Naive thymus-derived CD4-positive, alpha-beta T cell (primary cell): ENCODE measurements around the gene PTTG1IP. TPM values are rescaled to one million over a fixed set of nuclear protein-coding genes. Genes with fewer than 3 reads are reported as not detected.

ENCODE experiments used
- ATAC-seq: fragments of 150-1000 bp; cut with Tn5 transposase; 2 replicates; pipeline ENCODE4 v1.10.0; 2021; ENCODE audit warnings: mild to moderate bottlenecking, moderate library complexity
- CTCF ChIA-PET: fragments of 350-600 bp; sonication (Branson Sonifier 250); formaldehyde crosslinking; loops from one replicate; lab custom pipeline; 2021; ENCODE audit warnings: antibody characterized with exemption; lab: Charles Lee
- POLR2A ChIA-PET: fragments of 350-600 bp; sonication (Branson Sonifier 250); formaldehyde crosslinking; loops from one replicate; lab custom pipeline; 2021; ENCODE audit warnings: antibody characterized with exemption, inconsistent platforms; lab: Charles Lee
- DNase-seq, 9 donors: peaks; one replicate each; pipeline versions ENCODE4 v3.0.0 to v3.0.0-alpha.2; 2020 to 2022; ENCODE audit warnings: mixed read lengths in 1 of 9
- H3K27ac ChIP-seq: one replicate; pipeline ENCODE4 v1.7.0; 2013; ENCODE audit warnings: mild to moderate bottlenecking, low read depth, low read length, moderate library complexity
- H3K27me3 ChIP-seq, 2 donors: one replicate each; pipeline ENCODE4 v1.7.0; 2013; ENCODE audit warnings: low read length in 2 of 2, mild to moderate bottlenecking in 2 of 2, moderate library complexity in 2 of 2; ENCODE audit not compliant: control insufficient read depth in 2 of 2, insufficient read depth in 2 of 2
- H3K36me3 ChIP-seq, 3 experiments: 1 replicate in 2 of 3; 2 replicates in 1 of 3; pipeline ENCODE4 v1.7.0; 2013; ENCODE audit warnings: low read length in 3 of 3, mild to moderate bottlenecking in 3 of 3, moderate library complexity in 1 of 3; ENCODE audit not compliant: insufficient read depth in 3 of 3, control insufficient read depth in 2 of 3
- H3K4me1 ChIP-seq, 2 donors: one replicate each; pipeline ENCODE4 v1.7.0; 2013; ENCODE audit warnings: low read length in 2 of 2, mild to moderate bottlenecking in 2 of 2, moderate library complexity in 1 of 2; ENCODE audit not compliant: control insufficient read depth in 2 of 2, insufficient read depth in 2 of 2
- H3K4me3 ChIP-seq: 2 replicates; pipeline ENCODE4 v1.7.0; 2013; ENCODE audit warnings: mild to moderate bottlenecking, low read length
- H3K9me3 ChIP-seq, 3 experiments: 1 replicate in 2 of 3; 2 replicates in 1 of 3; pipeline ENCODE4 v1.7.0; 2013; ENCODE audit warnings: low read length in 3 of 3; ENCODE audit not compliant: control insufficient read depth in 2 of 3
- H3K27ac Mint-ChIP-seq, 9 donors: one replicate each; pipeline ENCODE4 v1.8.0; 2020 to 2022; ENCODE audit warnings: mixed read lengths in 9 of 9, mild to moderate bottlenecking in 8 of 9, moderate library complexity in 5 of 9, inconsistent platforms in 2 of 9
- H3K27me3 Mint-ChIP-seq, 5 donors: one replicate each; pipeline ENCODE4 v1.8.0; 2021 to 2022; ENCODE audit warnings: mixed read lengths in 5 of 5, mild to moderate bottlenecking in 1 of 5
- H3K36me3 Mint-ChIP-seq, 5 donors: one replicate each; pipeline ENCODE4 v1.8.0; 2020 to 2022; ENCODE audit warnings: mixed read lengths in 5 of 5, mild to moderate bottlenecking in 3 of 5, inconsistent platforms in 1 of 5
- H3K4me1 Mint-ChIP-seq, 7 donors: one replicate each; pipeline ENCODE4 v1.8.0; 2020 to 2022; ENCODE audit warnings: mixed read lengths in 7 of 7, mild to moderate bottlenecking in 3 of 7, inconsistent platforms in 1 of 7
- H3K4me3 Mint-ChIP-seq, 10 donors: one replicate each; pipeline ENCODE4 v1.8.0; 2020 to 2022; ENCODE audit warnings: mild to moderate bottlenecking in 10 of 10, mixed read lengths in 10 of 10, moderate library complexity in 6 of 10, inconsistent platforms in 2 of 10
- H3K9me3 Mint-ChIP-seq, 11 donors: one replicate each; pipeline ENCODE4 v1.8.0; 2020 to 2022; ENCODE audit warnings: mixed read lengths in 11 of 11, mild to moderate bottlenecking in 4 of 11, inconsistent platforms in 1 of 11, moderate library complexity in 1 of 11
- intact Hi-C, 2 donors: fragments of 100-400 bp; cut with micrococcal nuclease; formaldehyde crosslinking; loops; one replicate each; pipeline ENCODE4 v1.15.1; 2023
- polyA plus RNA-seq, 2 donors: library from polyadenylated mRNA; unstranded; fragments of 300-500 nt; fragmentation: Illumina TruSeq; gene quantifications; one replicate each; pipeline ENCODE4 v1.2.3, GENCODE V29; 2021
- total RNA-seq, 6 experiments: library from RNA in 5 of 6; stranded (reverse) in 5 of 6; gene quantifications; 1 replicate in 5 of 6; 2 replicates in 1 of 6; pipeline ENCODE4 v1.2.3 and lab custom pipeline; 2021 to 2026

Gene PTTG1IP
- total and polyA plus RNA-seq, 7 experiments from 2014 or later: 60.9 to 122 (median 92.5) TPM

DNA sequence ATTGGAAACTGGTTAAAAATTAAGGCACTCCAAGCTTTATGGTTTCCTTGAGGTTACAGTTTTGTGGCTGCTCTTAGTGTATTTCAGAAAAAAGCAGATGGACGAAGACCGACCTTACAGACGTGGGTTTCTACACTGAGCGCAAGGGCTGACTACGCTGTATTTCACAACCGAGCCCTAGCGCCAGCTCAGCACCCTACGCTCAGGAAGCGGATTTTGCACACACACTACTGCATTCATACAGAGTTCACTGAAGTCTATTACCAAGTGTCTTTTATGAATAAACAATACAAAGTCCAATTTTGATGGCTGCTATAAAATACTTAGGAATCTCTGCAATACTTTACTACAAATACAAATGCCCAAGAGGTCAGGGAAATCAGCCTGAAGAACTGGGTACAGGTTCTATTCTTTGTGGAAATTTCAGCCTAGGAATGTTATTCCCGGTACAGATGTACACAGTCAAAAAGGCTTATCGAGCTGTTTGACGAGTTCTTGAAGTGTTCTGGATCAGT is 23.8 kb downstream of the PTTG1IP start:
- ATAC-seq (no peak), DNase-seq (no peak)
- intact Hi-C loops: no loop called here
- CTCF ChIA-PET: no interaction called here
- peaks cover 6 to 47% of the 10 kb centered on the region in 2 donors for H3K4me1 ChIP-seq
- peaks cover 4 to 50% (median 4%) of the 10 kb centered on the region in 3 experiments for H3K36me3 ChIP-seq
- H3K27ac ChIP-seq: no peak overlapping the region
- Mint-ChIP-seq H3K9me3 (no peaks in the 10 kb centered on the region), H3K36me3 (peaks cover 0 to 18% (median 10%) of the 10 kb centered on the region in 5 donors), H3K27me3 (no peaks in the 10 kb centered on the region), H3K27ac (peak overlapping the region in 2 of 9 donors; percentile 32 to 38), H3K4me1 (peaks cover 31 to 62% (median 47%) of the 10 kb centered on the region in 7 donors), H3K4me3 (no peak overlapping the region)
- POLR2A ChIA-PET: interaction anchor here (1.4 kb wide), 1 partner anchor 23 kb away, joined by 4 read pairs; no protein-coding TSS in a partner anchor
- H3K4me3 ChIP-seq: no peak overlapping the region
- no peaks in the 10 kb centered on the region for H3K9me3 ChIP-seq
- H3K27me3 ChIP-seq: no peaks in the 10 kb centered on the region

DNA sequence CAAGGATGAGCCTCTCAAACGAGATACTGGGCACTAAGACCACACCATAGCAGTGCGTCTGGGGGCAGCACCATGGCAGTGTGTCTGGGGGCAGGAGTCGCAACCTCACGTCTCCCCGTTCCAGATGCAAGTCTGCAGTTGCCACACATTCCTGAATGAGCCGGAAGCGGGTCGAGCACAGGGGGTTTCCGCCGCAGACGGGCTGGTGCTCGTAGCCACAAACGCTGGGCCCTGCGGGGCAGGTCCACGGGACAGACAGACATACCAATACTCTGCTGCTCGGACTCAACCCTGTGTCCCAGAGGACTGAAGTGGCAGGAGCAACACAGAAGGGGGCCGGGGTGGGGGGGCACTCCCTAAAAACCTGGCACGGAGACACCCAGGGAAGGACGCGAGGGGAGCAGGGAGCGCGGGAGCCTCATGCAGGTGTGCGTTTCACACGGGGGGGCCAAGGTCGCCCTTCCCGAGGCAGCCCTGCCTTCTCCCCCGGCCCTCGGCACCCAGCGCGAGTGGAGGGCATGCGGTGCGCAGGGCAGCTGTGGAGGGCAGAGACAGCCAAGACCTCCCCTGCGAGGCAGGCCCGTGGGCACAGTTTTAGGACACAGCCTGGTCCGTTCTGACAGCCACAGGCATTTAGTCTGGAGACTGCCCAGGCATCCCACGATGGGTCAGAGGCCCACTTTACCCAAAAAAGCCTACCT is 24.5 kb downstream of the PTTG1IP start:
- Histone ChIP-seq H3K27ac (no peak overlapping the region), H3K27me3 (no peaks in the 10 kb centered on the region), H3K9me3 (no peaks in the 10 kb centered on the region), H3K36me3 (peaks cover 0 to 43% (median 3%) of the 10 kb centered on the region in 3 experiments), H3K4me3 (no peak overlapping the region), H3K4me1 (peaks cover 6 to 41% of the 10 kb centered on the region in 2 donors)
- Mint-ChIP-seq H3K27ac (peak overlapping the region in 1 of 9 donors; percentile 19), H3K4me3 (no peak overlapping the region), H3K27me3 (no peaks in the 10 kb centered on the region), H3K36me3 (peaks cover 0 to 12% (median 5%) of the 10 kb centered on the region in 5 donors), H3K4me1 (peaks cover 24 to 57% (median 40%) of the 10 kb centered on the region in 7 donors), H3K9me3 (no peaks in the 10 kb centered on the region)
- intact Hi-C loops: no loop called here
- CTCF ChIA-PET: interaction anchor here (0.7 kb wide), 1 partner anchor 406 kb away, joined by 3 read pairs; no protein-coding TSS in a partner anchor
- ATAC-seq (no peak), DNase-seq (no peak)
- POLR2A ChIA-PET: no interaction called here

- CTCF ChIA-PET: interaction anchor here (0.7 to 1.3 kb wide), 2 partner anchors 46 to 590 kb away, joined by 3 to 4 read pairs; partner anchors contain the start of gene UBE2G2
These were observed 26.0 kb downstream of the PTTG1IP start for GRCh38 chr21:44847261-44848056.

DNA sequence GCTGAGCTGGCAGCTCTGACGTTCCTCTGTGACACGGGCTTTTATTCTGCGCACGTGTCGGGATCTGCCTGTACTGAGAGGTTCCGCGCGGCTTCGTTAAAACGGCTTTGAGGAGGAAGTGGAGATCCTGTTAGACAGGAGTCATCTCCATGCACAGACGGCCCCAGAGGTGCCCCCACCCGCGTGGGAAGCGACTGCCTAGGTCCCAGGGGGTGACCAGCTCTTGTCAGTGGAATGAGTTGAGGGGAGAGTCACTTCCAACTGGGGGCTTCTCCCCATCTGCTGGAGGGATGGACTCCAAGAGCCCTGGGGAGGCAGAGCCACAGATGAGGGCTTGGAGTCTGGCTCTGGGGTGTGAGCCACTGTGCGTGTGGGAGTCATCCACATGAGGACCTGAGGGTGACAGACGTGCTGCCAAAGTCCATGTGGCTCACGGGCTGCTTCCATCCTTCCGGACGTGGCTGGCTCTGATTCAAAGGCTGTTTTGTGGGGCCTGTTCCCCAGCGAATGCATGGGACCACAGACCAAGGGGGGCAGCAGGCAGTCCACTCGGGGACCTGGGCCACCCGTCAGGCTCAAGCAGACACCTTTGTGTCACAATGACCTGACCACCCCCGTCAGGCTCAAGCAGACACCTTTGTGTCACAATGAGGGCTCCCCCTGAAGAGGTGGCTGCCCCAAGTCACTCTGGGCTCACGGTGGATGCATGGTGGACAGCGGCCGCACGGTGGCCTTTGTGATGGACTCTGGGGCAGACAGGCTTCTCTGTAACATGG is 26.8 kb downstream of the PTTG1IP start:
- no peaks in the 10 kb centered on the region for H3K27me3 ChIP-seq
- H3K27ac Mint-ChIP-seq: peak overlapping the region; percentile 57 to 90 (median 76)
- peak overlapping the region; percentile 51 for H3K4me3 ChIP-seq
- peak; percentile 78 for ATAC-seq
- peaks cover 0 to 2% (median 0%) of the 10 kb centered on the region in 11 donors for H3K9me3 Mint-ChIP-seq
- H3K4me3 Mint-ChIP-seq: peak overlapping the region; percentile 65 to 80 (median 78)
- peaks cover 0 to 32% (median 0%) of the 10 kb centered on the region in 3 experiments for H3K36me3 ChIP-seq
- peaks cover 6 to 19% of the 10 kb centered on the region in 2 donors for H3K4me1 ChIP-seq
- CTCF ChIA-PET: interaction anchor here (0.8 to 1.3 kb wide), 4 partner anchors 11 to 65 kb away, joined by 3 to 4 read pairs (median 4); partner anchors contain the start of gene UBE2G2
- peaks cover 0 to 4% (median 0%) of the 10 kb centered on the region in 5 donors for H3K27me3 Mint-ChIP-seq
- H3K4me1 Mint-ChIP-seq: peaks cover 14 to 34% (median 22%) of the 10 kb centered on the region in 7 donors
- H3K36me3 Mint-ChIP-seq: peaks cover 0 to 6% (median 3%) of the 10 kb centered on the region in 5 donors
- peak in 7 of 9 donors; percentile 42 to 72 (median 55) for DNase-seq
- POLR2A ChIA-PET: interaction anchor here (1.1 to 1.2 kb wide), 3 partner anchors 27 to 31 kb away, joined by 3 to 5 read pairs (median 3); partner anchors contain the start of gene PTTG1IP
- no peaks in the 10 kb centered on the region for H3K9me3 ChIP-seq
- H3K27ac ChIP-seq: peak overlapping the region; percentile 58
- intact Hi-C loops: loop anchor here (1.0 to 2.0 kb wide), 4 partner anchors 18 to 45 kb away; partner anchors contain the start of gene UBE2G2 (in 2 of the 2)

More at GRCh38 chr21:44847261-44848056, 26.0 kb downstream of the PTTG1IP start:
- Histone ChIP-seq H3K4me1 (peaks cover 6 to 27% of the 10 kb centered on the region in 2 donors), H3K9me3 (no peaks in the 10 kb centered on the region), H3K4me3 (no peak overlapping the region), H3K36me3 (peaks cover 0 to 33% (median 0%) of the 10 kb centered on the region in 3 experiments), H3K27me3 (no peaks in the 10 kb centered on the region), H3K27ac (no peak overlapping the region)
- Mint-ChIP-seq H3K4me3 (peak overlapping the region in 1 of 10 donors; percentile 38), H3K36me3 (peaks cover 0 to 6% (median 5%) of the 10 kb centered on the region in 5 donors), H3K27me3 (peaks cover 0 to 4% (median 0%) of the 10 kb centered on the region in 5 donors), H3K27ac (peak overlapping the region in 4 of 9 donors; percentile 49 to 72 (median 60)), H3K4me1 (peaks cover 18 to 42% (median 30%) of the 10 kb centered on the region in 7 donors), H3K9me3 (peaks cover 0 to 1% (median 0%) of the 10 kb centered on the region in 11 donors)
- POLR2A ChIA-PET: interaction anchor here (0.8 kb wide), 1 partner anchor 26 kb away, joined by 4 read pairs; the partner anchor contains the start of gene PTTG1IP
- DNase-seq (no peak), ATAC-seq (no peak)
- intact Hi-C loops: loop anchor here in 1 of 2 donors (2.0 kb wide), 1 partner anchor 19 kb away; no protein-coding TSS in a partner anchor

DNA sequence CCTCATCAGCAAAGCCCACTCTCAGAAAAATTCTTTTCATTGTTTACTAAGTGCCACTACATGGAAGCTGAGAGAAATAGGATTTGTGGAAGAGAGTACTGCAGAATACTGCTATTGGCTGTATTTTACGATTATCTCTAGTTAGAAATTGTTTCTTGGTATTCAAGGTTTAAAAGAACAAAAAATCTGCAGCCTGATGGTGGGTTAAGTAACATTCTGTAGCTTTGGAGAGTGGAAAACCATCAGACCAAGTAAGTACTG is 27.3 kb downstream of the PTTG1IP start:
- Histone ChIP-seq H3K4me1 (peaks cover 6 to 14% of the 10 kb centered on the region in 2 donors), H3K27ac (peak overlapping the region; percentile 58), H3K36me3 (peaks cover 0 to 27% (median 0%) of the 10 kb centered on the region in 3 experiments), H3K4me3 (peak overlapping the region; percentile 51), H3K9me3 (no peaks in the 10 kb centered on the region), H3K27me3 (no peaks in the 10 kb centered on the region)
- H3K27ac Mint-ChIP-seq: peak overlapping the region; percentile 57 to 90 (median 76)
- ChIA-PET POLR2A (interaction anchor here (1.1 to 1.2 kb wide), 3 partner anchors 27 to 31 kb away, joined by 3 to 5 read pairs (median 3); partner anchors contain the start of gene PTTG1IP), CTCF (interaction anchor here (0.8 to 1.3 kb wide), 4 partner anchors 11 to 65 kb away, joined by 3 to 4 read pairs (median 4); partner anchors contain the start of gene UBE2G2)
- peaks cover 0 to 6% (median 0%) of the 10 kb centered on the region in 5 donors for H3K36me3 Mint-ChIP-seq
- DNase-seq (no peak), ATAC-seq (no peak)
- peaks cover 0 to 2% (median 0%) of the 10 kb centered on the region in 11 donors for H3K9me3 Mint-ChIP-seq
- peaks cover 9 to 29% (median 17%) of the 10 kb centered on the region in 7 donors for H3K4me1 Mint-ChIP-seq
- intact Hi-C loops: loop anchor here (1.0 to 2.0 kb wide), 4 partner anchors 17 to 45 kb away; partner anchors contain the start of gene UBE2G2 (in 2 of the 2)
- H3K4me3 Mint-ChIP-seq: peak overlapping the region; percentile 65 to 80 (median 78)
- H3K27me3 Mint-ChIP-seq: peaks cover 0 to 4% (median 0%) of the 10 kb centered on the region in 5 donors
